HEK293T (cell line): ENCODE data around the gene GALNT16.

Experiments used
- CTCF ChIA-PET: fragments of 350-600 bp; formaldehyde crosslinking; extraction: SDS; loops from one replicate; lab custom pipeline; 2021; ENCODE audit warnings: antibody characterized with exemption, inconsistent platforms; lab: Yijun Ruan, JAX
- POLR2A ChIA-PET: fragments of 350-600 bp; formaldehyde crosslinking; extraction: SDS; loops from one replicate; lab custom pipeline; 2020; ENCODE audit warnings: antibody characterized with exemption, inconsistent platforms; lab: Yijun Ruan, JAX
- DNase-seq: peaks from one replicate; pipeline ENCODE4 v3.0.0; 2012; ENCODE audit warnings: mixed read lengths; ENCODE audit errors: extremely low spot score
- ARNT ChIP-seq: fragments of 450-650 bp; IDR thresholded peaks from 2 replicates; pipeline ENCODE4 v1.6.1; 2017; ENCODE audit warnings: mild to moderate bottlenecking
- BHLHE40 ChIP-seq: fragments of 450-650 bp; IDR thresholded peaks from 2 replicates; pipeline ENCODE4 v1.6.1; 2016; ENCODE audit warnings: mild to moderate bottlenecking, moderate library complexity, borderline replicate concordance
- CTBP1 ChIP-seq: fragments of 450-650 bp; IDR thresholded peaks from 2 replicates; pipeline ENCODE4 v1.6.1; 2016; ENCODE audit warnings: borderline replicate concordance
- ELF4 ChIP-seq: fragments of 450-650 bp; IDR thresholded peaks from 2 replicates; pipeline ENCODE4 v1.6.1; 2017; ENCODE audit warnings: antibody characterized with exemption
- FOXA1 ChIP-seq: fragments of 450-650 bp; IDR thresholded peaks from 2 replicates; pipeline ENCODE4 v1.6.1; 2016; ENCODE audit warnings: mild to moderate bottlenecking
- FOXK2 ChIP-seq: fragments of 450-650 bp; IDR thresholded peaks from 2 replicates; pipeline ENCODE4 v1.6.1; 2016; ENCODE audit warnings: mild to moderate bottlenecking
- FOXM1 ChIP-seq: fragments of 450-650 bp; IDR thresholded peaks from 2 replicates; pipeline ENCODE4 v1.6.1; 2017; ENCODE audit warnings: mild to moderate bottlenecking, borderline replicate concordance
- HDGF ChIP-seq: fragments of 450-650 bp; IDR thresholded peaks from 2 replicates; pipeline ENCODE4 v1.6.1; 2017; ENCODE audit warnings: antibody characterized with exemption, borderline replicate concordance
- L3MBTL2 ChIP-seq: fragments of 450-650 bp; conservative IDR thresholded peaks from 2 replicates; pipeline ENCODE4 v1.6.1; 2016; ENCODE audit warnings: mild to moderate bottlenecking
- LEF1 ChIP-seq: fragments of 450-650 bp; IDR thresholded peaks from 2 replicates; pipeline ENCODE4 v1.6.1; 2017; ENCODE audit warnings: mild to moderate bottlenecking, borderline replicate concordance
- NFRKB ChIP-seq: fragments of 450-650 bp; IDR thresholded peaks from 2 replicates; pipeline ENCODE4 v1.6.1; 2016; ENCODE audit warnings: mild to moderate bottlenecking, moderate library complexity
- SP1 ChIP-seq: fragments of 450-650 bp; IDR thresholded peaks from 2 replicates; pipeline ENCODE4 v1.6.1; 2017
- SUZ12 ChIP-seq: fragments of 450-650 bp; IDR thresholded peaks from 2 replicates; pipeline ENCODE4 v1.6.1; 2016; ENCODE audit warnings: mild to moderate bottlenecking
- TARDBP ChIP-seq: fragments of 450-650 bp; IDR thresholded peaks from 2 replicates; pipeline ENCODE4 v1.6.1; 2016
- ZNF384 ChIP-seq: fragments of 450-650 bp; IDR thresholded peaks from 2 replicates; pipeline ENCODE4 v1.6.1; 2016
- TF ChIP-seq, protein P1 (sequence below): fragments of 450-650 bp; IDR thresholded peaks from 2 replicates; pipeline ENCODE4 v1.6.1; 2016

Gene GALNT16

DNA sequence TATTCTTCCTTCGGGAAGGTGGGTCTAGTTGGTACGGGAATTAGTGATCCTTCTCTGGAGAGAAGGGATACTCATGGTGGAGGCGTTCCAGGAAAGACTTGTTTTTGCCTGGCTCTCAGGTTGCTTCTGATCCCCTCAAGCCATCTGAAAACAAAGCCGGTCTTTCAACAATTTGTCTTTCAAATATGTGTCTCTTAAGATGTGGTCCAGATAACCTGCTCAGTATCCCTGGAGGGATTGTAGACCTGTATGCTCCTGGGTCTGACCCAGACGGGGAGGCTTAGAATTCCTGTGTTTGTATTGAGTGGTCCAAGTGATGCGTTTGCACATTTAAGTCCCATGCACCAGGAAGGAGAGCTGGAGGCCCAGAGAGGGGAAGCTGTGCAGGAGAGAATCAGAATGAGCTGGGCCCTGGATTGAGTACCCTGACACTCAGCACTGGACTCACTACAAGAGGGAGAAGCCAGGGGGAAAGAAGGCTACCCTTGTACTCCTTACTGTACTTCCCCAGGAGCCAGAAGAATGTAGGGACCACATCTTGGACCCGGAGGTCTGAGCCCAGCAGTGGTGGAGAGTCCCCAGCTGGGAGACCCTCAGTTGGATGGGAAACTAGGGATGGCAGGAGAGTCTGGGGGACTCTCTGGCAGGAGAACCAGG lies 97.7 kb downstream of the GALNT16 start:
- POLR2A ChIA-PET, result interaction anchor here (1.7 kb wide), 1 partner anchor 98 kb away, joined by 5 read pairs; the partner anchor contains the start of gene GALNT16
- DNase-seq, result no peak
- TF ChIP-seq ARNT (no peak), HDGF (no peak), NFRKB (no peak), FOXM1 (no peak)
- TF ChIP-seq, protein P1, sequence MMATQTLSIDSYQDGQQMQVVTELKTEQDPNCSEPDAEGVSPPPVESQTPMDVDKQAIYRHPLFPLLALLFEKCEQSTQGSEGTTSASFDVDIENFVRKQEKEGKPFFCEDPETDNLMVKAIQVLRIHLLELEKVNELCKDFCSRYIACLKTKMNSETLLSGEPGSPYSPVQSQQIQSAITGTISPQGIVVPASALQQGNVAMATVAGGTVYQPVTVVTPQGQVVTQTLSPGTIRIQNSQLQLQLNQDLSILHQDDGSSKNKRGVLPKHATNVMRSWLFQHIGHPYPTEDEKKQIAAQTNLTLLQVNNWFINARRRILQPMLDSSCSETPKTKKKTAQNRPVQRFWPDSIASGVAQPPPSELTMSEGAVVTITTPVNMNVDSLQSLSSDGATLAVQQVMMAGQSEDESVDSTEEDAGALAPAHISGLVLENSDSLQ, result no peak
- CTCF ChIA-PET, result interaction anchor here (1.8 kb wide), 1 partner anchor 11 kb away, joined by 9 read pairs; no protein-coding TSS in a partner anchor

- ChIA-PET POLR2A (interaction anchor here (0.6 to 1.7 kb wide), 2 partner anchors 40 to 99 kb away, joined by 3 to 5 read pairs; partner anchors contain the start of genes ERH, GALNT16 and SLC39A9), CTCF (interaction anchor here (1.8 kb wide), 1 partner anchor 12 kb away, joined by 9 read pairs; no protein-coding TSS in a partner anchor)
- TF ChIP-seq, protein P1, result no peak
- TF ChIP-seq FOXK2 (no peak), NFRKB (no peak), FOXA1 (no peak), TARDBP (no peak), CTBP1 (no peak), SUZ12 (no peak), ARNT (no peak), LEF1 (no peak), BHLHE40 (no peak), HDGF (no peak), ELF4 (no peak), L3MBTL2 (no peak), ZNF384 (no peak), FOXM1 (no peak), SP1 (no peak)
- DNase-seq, result no peak
Measured at GRCh38 chr14:69358233-69358963, 98.4 kb downstream of the GALNT16 start.

DNA sequence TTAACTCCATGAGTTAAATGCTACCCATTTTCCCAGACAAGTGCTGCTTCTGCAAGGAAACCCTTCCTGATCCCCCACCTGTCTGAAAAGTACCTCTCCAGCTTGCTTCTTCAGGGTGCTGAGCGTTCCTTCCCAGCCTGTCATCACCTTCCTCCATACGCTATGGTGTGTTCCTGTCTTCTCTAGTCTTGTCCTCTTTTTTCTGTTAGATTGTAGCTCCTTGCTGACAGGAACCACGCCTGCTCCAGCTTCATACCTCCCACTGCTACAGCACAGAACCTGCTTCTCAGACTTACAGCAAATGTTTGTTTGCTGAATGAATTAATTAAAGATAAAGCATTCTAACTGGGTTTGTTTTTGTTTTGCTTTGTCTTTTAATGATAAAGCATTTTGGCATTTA lies 99.0 kb downstream of the GALNT16 start:
- DNase-seq, result no peak
- POLR2A ChIA-PET, result interaction anchor here (0.6 kb wide), 1 partner anchor 39 kb away, joined by 3 read pairs; the partner anchor contains the start of genes ERH and SLC39A9
- TF ChIP-seq LEF1 (no peak), NFRKB (no peak), L3MBTL2 (no peak), BHLHE40 (no peak), HDGF (no peak), FOXA1 (no peak), SUZ12 (no peak), ELF4 (no peak), ZNF384 (no peak), TARDBP (no peak), FOXK2 (no peak), CTBP1 (no peak), SP1 (no peak), FOXM1 (no peak), ARNT (no peak)
- TF ChIP-seq, protein P1, result no peak
- CTCF ChIA-PET, result no interaction called here

DNA sequence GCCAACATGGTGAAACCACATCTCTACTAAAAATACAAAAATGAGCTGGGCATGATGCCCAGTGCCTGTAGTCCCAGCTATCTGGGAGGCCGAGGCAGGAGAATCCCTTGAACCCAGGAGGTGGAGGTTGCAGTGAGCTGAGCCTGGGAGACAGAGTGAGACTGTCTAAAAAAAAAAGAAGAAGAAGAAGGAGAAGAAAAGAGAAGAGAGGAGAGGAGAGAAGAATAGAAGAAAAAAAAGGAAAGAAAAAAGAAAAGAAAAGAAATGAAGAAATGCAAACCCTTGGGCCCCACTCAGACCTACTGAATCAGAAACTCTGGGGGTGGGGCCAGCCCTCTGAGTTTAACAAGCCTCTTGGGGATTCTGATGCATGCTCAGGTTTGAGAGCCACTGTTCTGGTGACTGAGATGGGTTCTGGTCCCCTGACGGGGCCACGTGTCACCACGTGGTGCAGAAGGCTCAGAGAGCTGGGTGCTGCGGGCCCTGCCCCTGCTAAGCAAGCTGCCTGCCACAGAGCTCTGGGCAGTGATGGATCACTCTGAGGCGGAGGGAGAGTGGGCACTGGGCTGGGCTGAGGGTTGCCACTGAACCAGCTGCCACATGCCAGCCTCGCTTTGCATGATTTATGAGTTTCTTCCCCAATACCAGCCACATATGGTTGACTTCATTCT lies 100.6 kb downstream of the GALNT16 start:
- ChIA-PET CTCF (no interaction called here), POLR2A (interaction anchor here (0.9 kb wide), 1 partner anchor 38 kb away, joined by 3 read pairs; the partner anchor contains the start of genes ERH and SLC39A9)
- TF ChIP-seq, protein P1, result peak; percentile 65
- TF ChIP-seq NFRKB, result no peak
- no peak for DNase-seq

DNA sequence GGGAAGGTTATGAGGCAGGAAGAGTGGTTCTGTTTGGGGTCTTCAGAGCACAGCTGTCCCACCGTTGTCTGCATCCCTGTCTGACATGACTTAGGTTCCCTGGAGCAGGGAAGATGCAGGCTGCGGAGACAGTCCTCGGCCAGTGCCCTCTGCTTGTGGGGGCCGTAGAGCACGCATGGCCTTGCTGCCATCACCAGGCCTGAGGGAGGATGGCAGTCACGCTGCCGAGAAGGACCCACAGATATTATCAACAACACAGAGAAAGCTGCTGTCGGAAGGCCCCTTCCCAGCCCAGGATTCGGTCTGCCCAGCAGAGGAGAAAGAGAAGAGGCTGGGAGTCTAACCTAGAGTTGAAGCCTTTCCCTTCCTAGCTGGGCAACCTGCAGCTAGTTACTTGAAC lies 103.1 kb downstream of the GALNT16 start:
- TF ChIP-seq CTBP1 (no peak), HDGF (no peak), SUZ12 (no peak), FOXM1 (no peak), BHLHE40 (no peak), TARDBP (no peak)
- TF ChIP-seq, protein P1, result no peak
- DNase-seq, result no peak
- ChIA-PET POLR2A (no interaction called here), CTCF (interaction anchor here (0.9 kb wide), 1 partner anchor 137 kb away, joined by 4 read pairs; no protein-coding TSS in a partner anchor)
